Skeletal muscle satellite cell (primary cell): ENCODE measurements around the gene FGF5. TPM values are rescaled to one million over a fixed set of nuclear protein-coding genes. Genes with fewer than 3 reads are reported as not detected.
A peak's percentile ranks its signal among the peaks of the same experiment; 100 is the strongest.

Experiments used
- H3K27me3 ChIP-seq: 2 replicates; pipeline ENCODE4 v1.7.0; 2013; ENCODE audit warnings: low read length; ENCODE audit not compliant: control insufficient read depth, insufficient read depth
- H3K36me3 ChIP-seq: 2 replicates; pipeline ENCODE4 v1.7.0; 2013; ENCODE audit warnings: mild to moderate bottlenecking, control low read depth, low read length; ENCODE audit not compliant: insufficient read depth
- H3K4me1 ChIP-seq: 2 replicates; pipeline ENCODE4 v1.7.0; 2013; ENCODE audit warnings: low read length; ENCODE audit not compliant: control insufficient read depth, insufficient read depth
- H3K4me2 ChIP-seq: 2 replicates; pipeline ENCODE4 v1.7.0; 2013; ENCODE audit warnings: mild to moderate bottlenecking, low read length
- H3K4me3 ChIP-seq: 2 replicates; pipeline ENCODE4 v1.7.0; 2013; ENCODE audit warnings: low read length
- H3K9ac ChIP-seq: 2 replicates; pipeline ENCODE4 v1.7.0; 2013; ENCODE audit warnings: mild to moderate bottlenecking, low read depth, low read length, moderate library complexity
- H3K9me3 ChIP-seq: replicated peaks from 2 replicates; pipeline ENCODE4 v1.7.0; 2013; ENCODE audit warnings: mild to moderate bottlenecking, control low read depth, low read length
- total RNA-seq: library from RNA; depleted of rRNA; stranded (reverse); fragments of >200 nt; gene quantifications from 2 replicates; pipeline ENCODE4 v1.2.3, GENCODE V29; 2012; rRNA removed

Gene FGF5, protein sequence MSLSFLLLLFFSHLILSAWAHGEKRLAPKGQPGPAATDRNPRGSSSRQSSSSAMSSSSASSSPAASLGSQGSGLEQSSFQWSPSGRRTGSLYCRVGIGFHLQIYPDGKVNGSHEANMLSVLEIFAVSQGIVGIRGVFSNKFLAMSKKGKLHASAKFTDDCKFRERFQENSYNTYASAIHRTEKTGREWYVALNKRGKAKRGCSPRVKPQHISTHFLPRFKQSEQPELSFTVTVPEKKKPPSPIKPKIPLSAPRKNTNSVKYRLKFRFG
- 6.1 and 7.2 TPM in 2 replicates for total RNA-seq

DNA sequence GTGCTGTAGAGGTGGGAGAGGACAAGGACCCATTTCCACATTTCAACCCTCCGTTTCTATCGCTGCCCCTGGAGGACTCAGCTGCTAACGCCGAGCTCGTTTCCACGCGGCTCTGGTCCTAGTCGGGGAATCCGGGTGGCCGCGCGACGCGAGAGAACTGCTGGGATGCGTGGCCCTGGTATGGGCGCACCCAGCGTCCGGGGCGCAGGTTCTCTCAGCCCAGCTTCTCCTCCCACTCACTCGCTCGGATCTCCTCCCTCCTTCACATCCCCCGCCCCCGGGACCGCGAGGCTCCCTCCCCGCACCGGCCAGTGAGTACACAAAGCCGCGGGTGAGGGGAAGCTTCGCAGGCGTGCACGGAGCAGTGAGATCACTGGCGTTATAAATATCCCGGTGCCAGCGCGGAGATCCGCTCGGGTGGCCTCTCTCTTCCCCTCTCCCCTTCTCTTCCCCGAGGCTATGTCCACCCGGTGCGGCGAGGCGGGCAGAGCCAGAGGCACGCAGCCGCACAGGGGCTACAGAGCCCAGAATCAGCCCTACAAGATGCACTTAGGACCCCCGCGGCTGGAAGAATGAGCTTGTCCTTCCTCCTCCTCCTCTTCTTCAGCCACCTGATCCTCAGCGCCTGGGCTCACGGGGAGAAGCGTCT, at the start of gene FGF5:
Gene FGF5 (plus strand): TSS at position 412 of the 649 bp plus-strand sequence. CDS start 161 bp downstream, at position 573.
- Histone ChIP-seq H3K4me3 (peak within 1 kb of the TSS; percentile 77), H3K9ac (peak within 1 kb of the TSS; percentile 92), H3K4me2 (peak within 1 kb of the TSS; percentile 92), H3K27me3 (no peaks in the 10 kb centered on the region), H3K9me3 (no peaks in the 10 kb centered on the region), H3K4me1 (peaks cover 43% of the 10 kb centered on the region), H3K36me3 (peaks cover 25% of the 10 kb centered on the region)

DNA sequence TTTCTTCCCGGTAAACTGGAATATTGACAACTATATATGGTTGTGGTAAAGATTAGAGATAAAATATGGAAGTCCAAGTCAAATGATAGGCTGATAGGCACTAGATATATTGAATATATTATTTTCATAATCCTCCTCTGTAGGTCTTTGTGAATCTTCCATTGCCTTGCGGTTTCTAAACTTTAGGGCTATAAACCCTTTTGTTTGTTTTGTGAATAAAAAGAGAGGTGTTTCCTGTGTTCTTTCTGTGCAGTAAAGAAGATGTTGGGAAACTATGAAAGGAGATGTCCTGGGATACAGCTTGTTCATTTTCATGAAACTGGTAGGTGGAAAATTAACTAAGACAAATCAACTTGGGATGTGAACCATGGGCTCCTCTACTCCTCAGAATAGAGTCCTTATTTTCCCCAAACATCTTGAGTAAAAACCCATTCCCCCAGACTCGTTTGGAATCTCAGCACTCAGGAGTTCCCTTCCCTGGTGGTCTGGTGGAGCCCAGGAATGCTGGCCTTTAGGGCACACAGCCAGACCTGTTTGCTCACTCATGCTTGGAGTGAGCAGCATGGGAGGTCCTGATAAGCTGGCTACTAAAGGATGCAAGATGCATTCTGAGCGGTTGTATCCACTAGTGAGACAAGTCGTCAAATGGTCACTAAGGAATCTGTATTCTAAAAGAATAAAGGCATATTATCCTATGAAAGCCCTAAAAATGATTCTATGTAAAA, 47.0 kb upstream of the FGF5 start:
- Histone ChIP-seq H3K4me3 (no peak overlapping the region), H3K36me3 (no peaks in the 10 kb centered on the region), H3K4me1 (peaks cover 14% of the 10 kb centered on the region), H3K27me3 (no peaks in the 10 kb centered on the region), H3K9me3 (no peaks in the 10 kb centered on the region), H3K9ac (no peak overlapping the region), H3K4me2 (peak overlapping the region; percentile 33)

DNA sequence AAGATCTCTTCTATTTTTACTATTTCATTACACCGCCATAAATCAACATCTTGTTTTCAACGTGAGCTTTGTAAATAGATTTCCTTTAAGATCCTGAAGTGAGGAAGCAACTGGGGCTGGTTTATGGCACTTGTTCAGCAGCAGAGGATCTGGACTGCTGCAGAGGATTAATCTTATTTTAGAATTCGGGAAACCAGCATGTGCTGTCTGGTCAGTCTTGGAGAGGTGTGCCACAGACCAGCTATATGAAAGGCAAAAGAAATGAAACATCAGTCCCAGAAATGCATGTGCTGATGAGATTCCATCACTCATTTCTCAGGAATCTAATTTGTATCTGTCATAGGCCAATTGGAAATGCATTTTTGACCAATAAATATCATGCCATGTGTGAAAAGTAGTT, 45.8 kb upstream of the FGF5 start:
- Histone ChIP-seq H3K27me3 (no peaks in the 10 kb centered on the region), H3K4me3 (no peak overlapping the region), H3K9me3 (no peaks in the 10 kb centered on the region), H3K9ac (no peak overlapping the region), H3K4me2 (no peak overlapping the region), H3K4me1 (peaks cover 18% of the 10 kb centered on the region), H3K36me3 (no peaks in the 10 kb centered on the region)

DNA sequence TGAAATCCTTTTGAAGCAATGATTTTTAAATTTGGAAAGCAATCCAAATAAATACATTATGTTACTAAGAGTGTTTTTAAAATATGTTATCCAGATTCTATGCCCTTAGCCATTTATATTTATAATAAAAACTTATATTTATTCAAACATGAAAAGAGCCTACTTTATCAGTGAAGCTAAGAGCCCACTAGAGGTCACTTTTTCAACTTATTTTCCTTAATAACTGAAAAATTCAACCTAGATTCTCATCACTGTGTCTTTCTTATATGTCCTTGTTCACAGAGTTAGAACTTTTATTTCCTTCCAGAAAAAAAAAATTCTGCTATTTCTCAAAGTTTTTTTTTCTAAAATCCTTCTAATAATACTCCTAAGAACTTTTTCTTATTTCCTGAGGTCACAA, 45.3 kb upstream of the FGF5 start:
- Histone ChIP-seq H3K4me1 (peaks cover 21% of the 10 kb centered on the region), H3K4me2 (no peak overlapping the region), H3K27me3 (no peaks in the 10 kb centered on the region), H3K9me3 (no peaks in the 10 kb centered on the region), H3K36me3 (no peaks in the 10 kb centered on the region), H3K9ac (no peak overlapping the region), H3K4me3 (no peak overlapping the region)

DNA sequence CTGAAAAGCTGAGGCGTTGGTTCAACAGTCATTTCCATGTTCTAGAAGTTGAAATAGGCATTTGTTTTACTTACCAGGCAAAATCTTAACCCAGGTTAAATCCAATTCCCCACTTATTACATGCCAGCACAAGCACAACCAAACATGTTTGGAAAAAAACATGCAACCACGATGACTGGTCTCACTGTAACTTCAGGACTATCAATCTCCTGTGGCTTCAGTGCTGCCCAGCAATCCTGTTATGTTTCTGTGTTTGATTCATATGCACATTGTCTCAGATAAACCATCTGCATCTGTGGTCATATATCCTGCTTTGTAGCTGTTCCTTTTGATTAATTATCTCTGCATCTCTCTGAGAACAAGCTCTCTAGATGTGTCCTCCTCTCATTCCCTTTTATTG, 40.9 kb upstream of the FGF5 start:
- no peak overlapping the region for H3K9ac ChIP-seq
- no peaks in the 10 kb centered on the region for H3K27me3 ChIP-seq
- no peaks in the 10 kb centered on the region for H3K9me3 ChIP-seq
- no peak overlapping the region for H3K4me3 ChIP-seq
- H3K36me3 ChIP-seq = no peaks in the 10 kb centered on the region
- H3K4me2 ChIP-seq = no peak overlapping the region
- peaks cover 10% of the 10 kb centered on the region for H3K4me1 ChIP-seq

DNA sequence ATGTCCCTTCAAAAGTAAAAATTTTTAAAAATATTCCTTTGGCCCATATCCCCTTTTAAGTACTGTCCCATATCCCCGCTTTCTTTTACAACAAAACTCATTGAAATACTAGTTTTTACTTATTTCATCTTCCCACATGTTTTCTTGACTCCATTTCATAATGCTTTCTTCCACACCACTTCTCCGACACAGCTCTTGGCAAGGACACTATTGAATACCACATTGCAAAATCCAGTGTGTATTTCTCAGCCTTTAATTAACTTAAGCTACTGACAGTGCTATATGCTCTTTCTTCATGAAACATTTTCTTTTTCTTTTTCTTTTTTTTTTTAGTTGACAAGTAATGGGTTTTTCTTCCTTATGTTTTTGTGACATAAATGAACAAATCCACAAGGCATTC, 40.4 kb upstream of the FGF5 start:
- no peaks in the 10 kb centered on the region for H3K9me3 ChIP-seq
- H3K27me3 ChIP-seq = no peaks in the 10 kb centered on the region
- no peaks in the 10 kb centered on the region for H3K36me3 ChIP-seq
- H3K4me1 ChIP-seq = peaks cover 15% of the 10 kb centered on the region
- H3K9ac ChIP-seq = no peak overlapping the region
- no peak overlapping the region for H3K4me2 ChIP-seq
- no peak overlapping the region for H3K4me3 ChIP-seq

DNA sequence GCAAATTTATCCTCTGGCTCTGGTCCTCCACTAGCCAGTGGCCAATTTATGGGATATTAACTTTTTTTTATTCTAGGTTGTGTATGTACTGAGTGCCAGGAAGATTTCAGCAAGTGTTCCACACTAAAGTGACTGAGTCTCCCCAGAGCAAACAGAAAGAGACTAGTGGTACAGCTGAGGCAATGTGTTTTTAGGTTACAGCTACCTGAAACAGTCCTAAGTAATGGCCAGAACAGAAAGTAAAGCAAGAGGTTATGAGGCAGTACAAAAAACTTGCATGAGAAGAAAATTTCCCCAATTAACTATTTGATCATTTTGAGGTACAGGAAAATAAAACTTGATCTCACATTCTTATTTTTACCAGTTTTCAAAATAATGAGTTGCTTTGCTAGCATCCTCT, 38.0 kb upstream of the FGF5 start:
- Histone ChIP-seq H3K9ac (no peak overlapping the region), H3K9me3 (no peaks in the 10 kb centered on the region), H3K4me1 (peaks cover 22% of the 10 kb centered on the region), H3K4me3 (no peak overlapping the region), H3K27me3 (no peaks in the 10 kb centered on the region), H3K4me2 (no peak overlapping the region), H3K36me3 (no peaks in the 10 kb centered on the region)

DNA sequence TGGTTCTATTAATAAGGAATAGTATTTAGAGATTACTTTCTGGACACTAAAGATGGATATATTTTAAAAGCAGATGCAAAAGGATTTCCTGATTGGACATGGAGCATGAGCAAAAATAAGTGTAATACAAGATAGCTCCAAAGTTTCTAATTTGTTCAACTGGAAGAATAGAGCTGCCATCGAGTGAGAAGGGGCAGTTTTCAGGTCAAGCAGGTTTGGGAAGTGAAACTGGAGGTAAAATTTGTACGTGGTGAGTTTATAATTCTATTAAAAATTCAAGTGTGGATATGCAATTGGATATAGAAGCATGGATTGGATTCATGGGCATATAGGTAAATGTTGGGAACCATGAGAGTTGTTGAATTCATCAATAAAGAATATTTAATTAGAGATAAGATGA, 37.3 kb upstream of the FGF5 start:
- no peaks in the 10 kb centered on the region for H3K36me3 ChIP-seq
- H3K9me3 ChIP-seq = no peaks in the 10 kb centered on the region
- H3K4me1 ChIP-seq = peaks cover 28% of the 10 kb centered on the region
- H3K9ac ChIP-seq = no peak overlapping the region
- no peaks in the 10 kb centered on the region for H3K27me3 ChIP-seq
- no peak overlapping the region for H3K4me2 ChIP-seq
- H3K4me3 ChIP-seq = no peak overlapping the region

DNA sequence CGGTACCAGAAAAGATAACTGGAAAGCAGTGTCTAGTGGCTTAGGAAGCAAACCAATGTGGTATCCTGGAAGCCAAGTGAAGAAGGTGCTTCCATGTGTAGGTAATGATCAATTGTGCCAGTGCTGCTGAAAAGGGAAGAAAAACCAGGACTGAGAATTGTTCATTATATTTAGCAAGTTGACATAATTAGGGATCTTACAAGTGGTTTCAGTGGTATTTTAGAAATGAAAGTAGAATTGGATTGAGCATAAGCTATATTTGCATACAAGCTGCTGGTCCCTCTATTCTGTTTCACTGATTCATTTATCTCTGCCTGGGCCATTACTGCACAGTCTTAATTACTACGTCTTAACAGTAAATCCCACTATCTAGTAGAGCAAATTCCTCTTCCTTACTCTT, 36.9 kb upstream of the FGF5 start:
- no peaks in the 10 kb centered on the region for H3K27me3 ChIP-seq
- H3K4me2 ChIP-seq = no peak overlapping the region
- H3K9me3 ChIP-seq = no peaks in the 10 kb centered on the region
- H3K9ac ChIP-seq = no peak overlapping the region
- peaks cover 32% of the 10 kb centered on the region for H3K4me1 ChIP-seq
- H3K4me3 ChIP-seq = no peak overlapping the region
- H3K36me3 ChIP-seq = no peaks in the 10 kb centered on the region

DNA sequence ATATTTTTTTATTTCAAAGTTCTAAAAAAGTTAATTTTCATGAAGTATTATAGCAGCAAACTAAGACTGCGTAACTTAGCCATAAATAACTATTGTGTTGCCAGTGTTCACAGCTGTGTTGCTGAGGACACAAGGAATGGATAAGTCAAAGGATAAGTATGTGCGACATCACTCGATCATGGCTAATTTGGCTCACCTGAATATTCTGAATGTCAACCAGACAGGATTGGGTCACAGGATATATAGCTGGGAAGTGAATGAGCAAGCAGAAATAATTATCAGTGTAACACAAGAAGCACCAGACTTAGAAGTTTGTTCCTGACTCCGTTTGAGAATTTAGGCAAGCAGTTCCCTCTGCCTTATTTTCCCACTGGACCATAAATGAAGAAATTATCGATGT, 35.3 kb upstream of the FGF5 start:
- H3K4me2 ChIP-seq = no peak overlapping the region
- H3K27me3 ChIP-seq = no peaks in the 10 kb centered on the region
- peak overlapping the region; percentile 7 for H3K9ac ChIP-seq
- peaks cover 39% of the 10 kb centered on the region for H3K4me1 ChIP-seq
- no peaks in the 10 kb centered on the region for H3K36me3 ChIP-seq
- H3K9me3 ChIP-seq = no peaks in the 10 kb centered on the region
- H3K4me3 ChIP-seq = no peak overlapping the region

DNA sequence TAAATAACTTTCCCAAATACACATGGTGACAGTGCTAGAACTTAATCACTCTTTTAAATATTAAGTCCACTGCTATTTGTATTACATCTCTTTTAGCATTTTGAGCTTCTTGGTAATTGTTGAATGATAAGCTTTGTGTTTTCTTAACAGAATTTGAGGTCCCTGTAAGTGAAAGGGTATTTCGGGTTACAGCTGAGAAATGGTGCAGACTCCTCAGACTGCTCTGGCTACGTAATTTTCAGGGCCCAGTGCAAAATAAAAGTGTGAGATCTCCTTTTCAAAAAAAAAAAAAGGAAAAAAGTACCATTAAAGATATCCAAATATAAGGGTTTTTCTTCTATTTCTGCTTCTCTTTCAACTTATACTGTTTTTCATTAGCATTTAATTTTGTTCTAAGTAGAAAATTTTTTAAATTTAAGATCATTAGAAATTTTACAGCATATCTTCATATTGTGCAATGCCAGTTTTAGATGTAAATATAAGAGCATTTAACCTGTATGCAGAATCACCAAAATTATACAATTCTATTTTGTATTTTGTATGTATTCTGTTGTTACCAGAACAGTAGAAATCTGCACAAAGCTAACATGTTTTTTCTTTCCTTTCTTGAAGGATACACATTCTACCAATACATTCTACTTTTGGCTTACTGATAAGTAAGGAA, 33.6 kb upstream of the FGF5 start:
- Histone ChIP-seq H3K9me3 (no peaks in the 10 kb centered on the region), H3K4me1 (peaks cover 54% of the 10 kb centered on the region), H3K4me2 (no peak overlapping the region), H3K27me3 (no peaks in the 10 kb centered on the region), H3K9ac (no peak overlapping the region), H3K4me3 (no peak overlapping the region), H3K36me3 (no peaks in the 10 kb centered on the region)
